ENCODE results near the gene ZNF438. TPM values are rescaled to one million over a fixed set of nuclear protein-coding genes. Genes with fewer than 3 reads are reported as not detected.

The ZNF438 gene
- total and polyA plus RNA-seq, 10 of the 15 experiments (the other 5 are each of a cell fraction or from before 2014, with no cell fraction given) = 0.93 to 5.2 (median 1.9) TPM

- TF ChIP-seq SRF (IDR thresholded peaks at IDR 0.05; ENCODE audit: low read depth in 2 of 2, low read length in 2 of 2) (no peak), NFIC (IDR thresholded peaks at IDR 0.05; ENCODE audit: low read depth, low read length) (no peak), WRNIP1 (IDR thresholded peaks at IDR 0.05; ENCODE audit: borderline replicate concordance, low read depth, low read length) (no peak), USF2 (IDR thresholded peaks at IDR 0.05; ENCODE audit: borderline replicate concordance, low read depth, low read length) (no peak), NKRF (conservative IDR thresholded peaks at IDR 0.05) (no peak), CBX3 (IDR thresholded peaks at IDR 0.05; ENCODE audit: borderline replicate concordance, low read depth) (no peak)
Observed at GRCh38 chr10:30840395-30841050, 191.1 kb downstream of the ZNF438 start (continued).

GRCh38 chr10:30839652-30840051, 192.0 kb downstream of the ZNF438 start:
- no peaks in the 10 kb centered on the region for H4K20me1 ChIP-seq (ENCODE audit: control insufficient read depth, insufficient read depth)
- no peak overlapping the region for H3K4me2 ChIP-seq (ENCODE audit: control insufficient read depth, insufficient read depth)
- no peak overlapping the region for H3K9ac ChIP-seq (ENCODE audit: control insufficient read depth, insufficient read depth, low read length)
- H3K9me3 ChIP-seq (replicated peaks; ENCODE audit: control insufficient read depth, insufficient read depth, low read length) = no peaks in the 10 kb centered on the region
- H2AFZ ChIP-seq (ENCODE audit: control insufficient read depth, low read depth, low read length) = no peak overlapping the region
- DNase-seq (ENCODE audit: low read depth, low spot score) (no peak), ATAC-seq (no peak), FAIRE-seq (no peak)
- ChIA-PET RAD21 (ENCODE audit: unreplicated experiment) (no interaction called here), CTCF (interaction anchor here (0.9 to 1.3 kb wide), 2 partner anchors 9 to 21 kb away, joined by 3 read pairs; no protein-coding TSS in a partner anchor), SMC1A (ENCODE audit: uncharacterized antibody, unreplicated experiment) (no interaction called here), POLR2A (interaction anchor here (0.5 kb wide), 1 partner anchor 852 kb away, joined by 3 read pairs; no protein-coding TSS in a partner anchor)
- no peaks in the 10 kb centered on the region for H3K27me3 ChIP-seq (replicated peaks in 1 of 2; ENCODE audit: control insufficient read depth in 2 of 2, insufficient read depth in 2 of 2, low read length in 1 of 2)
- in situ Hi-C loops (cut with MboI) (no loop called here), intact Hi-C loops (cut with micrococcal nuclease; ENCODE audit: unreplicated experiment) (no loop called here)
- no peaks in the 10 kb centered on the region for H3K79me2 ChIP-seq (ENCODE audit: control insufficient read depth, insufficient read depth, low read length)
- TF ChIP-seq RELA (IDR thresholded peaks at IDR 0.05; ENCODE audit: borderline replicate concordance, partially characterized antibody) (no peak), WRNIP1 (IDR thresholded peaks at IDR 0.05; ENCODE audit: borderline replicate concordance, low read depth, low read length) (no peak), SPI1 (IDR thresholded peaks at IDR 0.05; ENCODE audit: borderline replicate concordance, insufficient read depth, low read depth, low read length) (no peak), BCL3 (IDR thresholded peaks at IDR 0.05; ENCODE audit: borderline replicate concordance, insufficient read depth, low read depth, low read length, poor library complexity, severe bottlenecking) (no peak), ETV6 (conservative IDR thresholded peaks at IDR 0.05 in 1 of 2, IDR thresholded peaks at IDR 0.05 in 1 of 2; ENCODE audit: borderline replicate concordance in 1 of 2, low read depth in 1 of 2) (no peak), CTCF (IDR thresholded peaks at IDR 0.05 in 2 of 3, conservative IDR thresholded peaks at IDR 0.05 in 1 of 3; ENCODE audit: control insufficient read depth in 2 of 3, extremely low read depth in 1 of 3, insufficient read depth in 1 of 3, low read depth in 3 of 3, low read length in 3 of 3) (no peak), GABPA (IDR thresholded peaks at IDR 0.05; ENCODE audit: low read depth) (no peak), SRF (IDR thresholded peaks at IDR 0.05; ENCODE audit: low read depth in 2 of 2, low read length in 2 of 2) (no peak)
- no peaks in the 10 kb centered on the region for H3K4me1 ChIP-seq (ENCODE audit: control insufficient read depth, insufficient read depth, low read length)
- no peak overlapping the region for H3K27ac ChIP-seq (ENCODE audit: control insufficient read depth, insufficient read depth)
- H3K4me3 ChIP-seq = no peak overlapping the region
- BruUV-seq (replicated peaks) = no TSS peak
- WGBS (ENCODE audit: insufficient coverage, insufficient replicate concordance, low lambda C conversion rate, missing lambda C conversion rate) = 54% methylated on average over 2 of the region's 2 CpGs
- no peaks in the 10 kb centered on the region for H3K36me3 ChIP-seq (ENCODE audit: control insufficient read depth in 2 of 2, insufficient read depth in 2 of 2, low read length in 1 of 2)
